Measurements from ENCODE around the gene MTNR1A. TPM values are rescaled to one million over a fixed set of nuclear protein-coding genes. Genes with fewer than 3 reads are reported as not detected.
"Not testable (repeated sequence)": the region's sequence is repeated elsewhere in the genome, so short reads cannot be mapped to it uniquely, and the experiment has no call there.

MTNR1A gene
- total RNA-seq, 1 donor from 2014 or later = not detected

DNA sequence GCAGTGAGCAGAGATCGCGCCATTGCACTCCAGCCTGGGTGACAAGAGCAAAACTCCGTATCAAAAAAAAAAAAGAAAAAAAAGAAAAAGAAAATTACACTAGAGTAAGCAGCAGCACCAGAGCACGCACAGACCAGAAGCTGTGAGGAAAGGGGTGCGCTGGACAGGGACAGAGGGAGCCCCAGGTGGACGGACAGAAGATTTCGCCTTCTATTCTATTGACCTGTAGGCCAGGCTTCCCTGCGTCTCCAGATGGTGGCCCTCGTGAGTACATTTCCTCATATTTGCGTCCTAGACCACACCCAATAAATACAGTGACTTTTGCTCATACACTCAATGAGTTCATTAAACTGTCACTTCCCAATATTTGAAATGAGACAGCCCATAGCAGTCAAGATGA lies 19.1 kb downstream of the MTNR1A start:
- Histone ChIP-seq H3K27ac (no peak overlapping the region), H3K4me3 (no peak overlapping the region), H3K4me1 (no peaks in the 10 kb centered on the region), H3K9me3 (no peaks in the 10 kb centered on the region), H3K36me3 (no peaks in the 10 kb centered on the region), H3K27me3 (no peaks in the 10 kb centered on the region)
- ATAC-seq = no peak
- intact Hi-C loops (cut with DNase I) = no loop called here
- TF ChIP-seq, protein P1, sequence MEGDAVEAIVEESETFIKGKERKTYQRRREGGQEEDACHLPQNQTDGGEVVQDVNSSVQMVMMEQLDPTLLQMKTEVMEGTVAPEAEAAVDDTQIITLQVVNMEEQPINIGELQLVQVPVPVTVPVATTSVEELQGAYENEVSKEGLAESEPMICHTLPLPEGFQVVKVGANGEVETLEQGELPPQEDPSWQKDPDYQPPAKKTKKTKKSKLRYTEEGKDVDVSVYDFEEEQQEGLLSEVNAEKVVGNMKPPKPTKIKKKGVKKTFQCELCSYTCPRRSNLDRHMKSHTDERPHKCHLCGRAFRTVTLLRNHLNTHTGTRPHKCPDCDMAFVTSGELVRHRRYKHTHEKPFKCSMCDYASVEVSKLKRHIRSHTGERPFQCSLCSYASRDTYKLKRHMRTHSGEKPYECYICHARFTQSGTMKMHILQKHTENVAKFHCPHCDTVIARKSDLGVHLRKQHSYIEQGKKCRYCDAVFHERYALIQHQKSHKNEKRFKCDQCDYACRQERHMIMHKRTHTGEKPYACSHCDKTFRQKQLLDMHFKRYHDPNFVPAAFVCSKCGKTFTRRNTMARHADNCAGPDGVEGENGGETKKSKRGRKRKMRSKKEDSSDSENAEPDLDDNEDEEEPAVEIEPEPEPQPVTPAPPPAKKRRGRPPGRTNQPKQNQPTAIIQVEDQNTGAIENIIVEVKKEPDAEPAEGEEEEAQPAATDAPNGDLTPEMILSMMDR (IDR thresholded peaks at IDR 0.05) = no peak
- no peak for DNase-seq

DNA sequence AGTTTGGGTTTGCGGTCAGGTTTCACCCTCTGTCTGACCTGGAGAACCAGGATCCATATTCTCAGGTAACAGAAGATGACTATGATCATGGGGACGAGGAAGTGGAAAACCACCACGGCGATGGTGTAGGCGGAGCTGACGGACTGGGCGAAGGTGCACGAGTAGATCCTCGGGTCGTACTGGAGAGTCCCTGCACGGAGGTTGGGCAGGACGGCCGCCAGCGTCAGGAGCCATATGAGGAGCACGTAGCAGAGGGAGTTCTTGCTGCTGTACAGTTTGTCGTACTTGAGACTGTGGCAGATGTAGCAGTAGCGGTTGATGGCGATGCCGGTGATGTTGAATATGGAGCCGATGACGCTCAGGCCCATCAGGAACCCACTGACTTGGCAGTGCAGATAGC lies 21.3 kb downstream of the MTNR1A start:
- Histone ChIP-seq H3K9me3 (no peaks in the 10 kb centered on the region), H3K4me3 (no peak overlapping the region), H3K4me1 (no peaks in the 10 kb centered on the region), H3K36me3 (no peaks in the 10 kb centered on the region), H3K27ac (no peak overlapping the region), H3K27me3 (no peaks in the 10 kb centered on the region)
- no peak for ATAC-seq
- TF ChIP-seq, protein P1 (IDR thresholded peaks at IDR 0.05) = no peak
- no peak for DNase-seq
- intact Hi-C loops (cut with DNase I) = no loop called here

DNA sequence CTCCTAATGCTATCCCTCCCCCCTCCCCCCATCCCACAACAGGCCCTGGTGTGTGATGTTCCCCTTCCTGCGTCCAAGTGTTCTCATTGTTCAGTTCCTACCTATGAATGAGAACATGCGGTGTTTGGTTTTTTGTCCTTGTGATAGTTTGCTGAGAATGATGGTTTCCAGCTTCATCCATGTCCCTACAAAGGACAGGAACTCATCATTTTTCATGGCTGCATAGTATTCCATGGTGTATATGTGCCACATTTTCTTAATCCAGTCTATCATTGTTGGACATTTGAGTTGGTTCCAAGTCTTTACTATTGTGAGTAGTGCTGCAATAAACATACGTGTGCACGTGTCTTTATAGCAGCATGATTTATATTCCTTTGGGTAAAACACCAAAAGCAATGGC lies 31.4 kb downstream of the MTNR1A start:
- H3K9me3 ChIP-seq; intact Hi-C loops (cut with DNase I); H3K36me3 ChIP-seq; DNase-seq; H3K27me3 ChIP-seq; H3K4me1 ChIP-seq; ATAC-seq; H3K27ac ChIP-seq; H3K4me3 ChIP-seq: not testable (repeated sequence)

DNA sequence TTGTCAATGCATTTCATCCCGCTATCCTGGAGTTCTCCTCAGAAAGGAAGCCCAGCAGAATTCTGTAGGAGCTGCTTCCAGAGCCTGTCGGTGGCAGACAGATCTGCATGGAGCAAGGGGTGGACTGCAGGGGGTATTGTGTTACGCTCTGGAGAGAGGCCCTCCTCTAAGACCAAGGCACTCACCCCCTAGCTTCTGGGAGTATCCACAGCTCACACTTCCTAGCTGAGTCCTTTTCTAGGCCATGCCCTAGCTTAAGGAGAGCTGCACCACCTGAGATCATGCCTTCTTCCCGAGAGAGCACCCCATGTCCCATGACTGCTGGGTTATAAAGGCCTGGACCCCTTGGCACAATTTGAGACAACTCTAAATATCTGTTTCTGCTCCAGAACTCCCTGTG lies 39.1 kb downstream of the MTNR1A start:
- ATAC-seq = no peak
- TF ChIP-seq, protein P1 (IDR thresholded peaks at IDR 0.05) = no peak
- intact Hi-C loops (cut with DNase I) = no loop called here
- H3K4me1 ChIP-seq = no peaks in the 10 kb centered on the region
- H3K27ac ChIP-seq = no peak overlapping the region
- H3K27me3 ChIP-seq = no peaks in the 10 kb centered on the region
- DNase-seq = no peak
- H3K36me3 ChIP-seq = no peaks in the 10 kb centered on the region
- no peak overlapping the region for H3K4me3 ChIP-seq
- H3K9me3 ChIP-seq = no peaks in the 10 kb centered on the region

DNA sequence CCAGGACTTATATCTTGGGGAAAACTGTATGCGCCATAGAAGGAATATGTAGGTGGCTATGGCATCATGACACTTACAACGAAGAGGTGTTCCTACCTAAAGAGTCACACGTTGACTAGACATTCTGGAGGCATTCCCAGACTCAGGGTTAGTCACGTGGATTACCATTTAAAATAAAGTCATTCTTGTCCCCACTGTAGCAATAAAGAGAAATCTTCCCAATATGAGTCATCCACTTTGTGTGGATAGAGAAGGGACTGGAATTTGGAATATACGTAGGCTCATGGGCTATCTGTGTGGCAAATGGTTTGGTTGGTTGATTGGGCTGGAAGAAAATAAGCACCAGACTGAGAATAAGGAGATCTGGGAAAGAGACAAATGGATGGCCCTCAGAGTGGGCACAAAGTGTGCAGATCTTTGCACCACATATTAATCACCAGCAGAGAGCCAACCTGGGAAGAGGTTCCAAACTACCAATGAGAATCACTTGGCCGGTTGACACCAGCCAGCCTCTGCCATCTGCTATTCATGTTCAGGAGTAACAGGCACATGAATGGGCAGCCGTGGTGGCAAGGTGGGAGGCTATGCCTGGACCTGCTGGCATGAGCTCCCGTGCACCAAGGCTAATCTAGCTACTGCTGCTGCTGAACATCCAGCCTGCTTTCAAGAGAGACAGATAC lies 41.0 kb downstream of the MTNR1A start:
- no peak overlapping the region for H3K27ac ChIP-seq
- H3K4me3 ChIP-seq = no peak overlapping the region
- ATAC-seq (no peak), DNase-seq (no peak)
- H3K27me3 ChIP-seq = no peaks in the 10 kb centered on the region
- no peaks in the 10 kb centered on the region for H3K9me3 ChIP-seq
- H3K4me1 ChIP-seq = no peaks in the 10 kb centered on the region
- intact Hi-C loops (cut with DNase I) = no loop called here
- H3K36me3 ChIP-seq = no peaks in the 10 kb centered on the region
- TF ChIP-seq, protein P1 (IDR thresholded peaks at IDR 0.05) = no peak

DNA sequence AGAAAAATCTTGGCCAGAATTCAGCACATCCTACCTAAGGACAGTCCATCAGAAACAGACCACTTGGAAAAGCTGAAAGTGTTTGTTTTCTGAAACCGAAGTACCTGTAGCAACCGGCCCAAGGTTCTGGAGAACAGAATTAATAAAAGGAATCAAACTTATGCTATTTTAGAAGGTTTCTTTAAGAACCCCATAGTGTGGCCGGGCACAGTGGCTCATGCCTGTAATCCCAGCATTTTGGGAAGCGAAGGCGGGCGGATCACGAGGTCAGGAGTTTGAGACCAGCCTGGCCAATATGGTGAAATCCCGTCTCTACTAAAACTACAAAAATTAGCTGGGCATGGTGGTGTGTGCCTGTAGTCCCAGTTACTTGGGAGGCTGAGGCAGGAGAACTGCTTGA lies 50.6 kb downstream of the MTNR1A start:
- H3K9me3 ChIP-seq; H3K4me1 ChIP-seq; H3K27me3 ChIP-seq; H3K4me3 ChIP-seq; H3K36me3 ChIP-seq; intact Hi-C loops (cut with DNase I); H3K27ac ChIP-seq; DNase-seq; ATAC-seq: not testable (repeated sequence)

DNA sequence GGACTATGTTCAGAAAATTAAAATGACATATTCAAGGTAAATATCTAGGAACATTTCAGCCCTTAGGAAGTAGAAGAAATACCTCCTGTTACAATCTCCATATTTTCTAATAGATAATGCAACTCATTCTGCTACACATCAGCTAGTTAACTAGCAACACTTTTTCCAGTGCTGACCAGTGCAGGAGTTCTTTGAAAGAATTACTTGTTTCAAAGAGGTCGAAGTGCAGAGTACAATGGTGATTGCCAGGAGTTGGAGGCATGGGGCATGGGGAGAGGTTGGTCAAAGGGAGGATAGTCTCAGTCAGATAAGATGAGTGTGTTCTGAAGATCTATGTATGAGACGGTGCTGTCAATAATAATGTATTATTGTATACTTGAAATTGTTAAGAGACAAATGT lies 53.1 kb downstream of the MTNR1A start:
- no peak overlapping the region for H3K27ac ChIP-seq
- no peaks in the 10 kb centered on the region for H3K27me3 ChIP-seq
- TF ChIP-seq, protein P1 (IDR thresholded peaks at IDR 0.05) = no peak
- H3K4me3 ChIP-seq = no peak overlapping the region
- ATAC-seq (no peak), DNase-seq (no peak)
- intact Hi-C loops (cut with DNase I) = no loop called here
- H3K4me1 ChIP-seq = no peaks in the 10 kb centered on the region
- no peaks in the 10 kb centered on the region for H3K9me3 ChIP-seq
- no peaks in the 10 kb centered on the region for H3K36me3 ChIP-seq
